K562 (cell line): ENCODE data around the gene CNOT6. TPM values are rescaled to one million over a fixed set of nuclear protein-coding genes. Genes with fewer than 3 reads are reported as not detected.

Source experiments
- ATF3 ChIP-seq, 2 experiments: fragments of 450-650 bp in 1 of 2; sonication (generic) in 1 of 2; formaldehyde crosslinking in 1 of 2; IDR thresholded peaks in 1 of 2; conservative IDR thresholded peaks in 1 of 2; 2 replicates each; pipeline versions ENCODE4 v1.6.1 to v1.8.1; 2016 to 2023; ENCODE audit warnings: mild to moderate bottlenecking in 2 of 2, moderate library complexity in 2 of 2, inconsistent platforms in 1 of 2, missing genetic modification reagents in 1 of 2
- CTCF ChIP-seq, 3 experiments: IDR thresholded peaks in 2 of 3; conservative IDR thresholded peaks in 1 of 3; 2 replicates each; pipeline ENCODE4 v1.5.1; 2011 to 2012; ENCODE audit warnings: low read length in 3 of 3, mild to moderate bottlenecking in 3 of 3, control low read depth in 2 of 3, improper control_type of control experiment in 1 of 3, inconsistent platforms in 1 of 3, low read depth in 1 of 3, mixed read lengths in 1 of 3, moderate library complexity in 1 of 3; ENCODE audit not compliant: insufficient read depth in 2 of 3
- ELK1 ChIP-seq: sonication (generic); formaldehyde crosslinking; IDR thresholded peaks from 2 replicates; pipeline ENCODE4 v1.8.1; 2022; ENCODE audit warnings: missing genetic modification reagents
- JUN ChIP-seq, 2 experiments: sonication (generic) in 1 of 2; formaldehyde crosslinking in 1 of 2; IDR thresholded peaks; 2 replicates each; pipeline versions ENCODE4 v1.6.1 to v1.8.0; 2012 to 2022; ENCODE audit warnings: borderline replicate concordance in 2 of 2, mild to moderate bottlenecking in 2 of 2, improper control_type of control experiment in 1 of 2, low read depth in 1 of 2, low read length in 1 of 2, missing genetic modification reagents in 1 of 2
- L3MBTL2 ChIP-seq: fragments of 450-650 bp; IDR thresholded peaks from 2 replicates; pipeline ENCODE4 v1.6.1; 2016; ENCODE audit warnings: mild to moderate bottlenecking, moderate library complexity
- MTF1 ChIP-seq: fragments of 250-450 bp; sonication (Bioruptor Pico); IDR thresholded peaks from 2 replicates; pipeline ENCODE4 v1.9.0; 2021; ENCODE audit warnings: moderate library complexity, mild to moderate bottlenecking, inconsistent platforms, borderline replicate concordance
- NRF1 ChIP-seq, 2 experiments: fragments of 450-650 bp; IDR thresholded peaks in 1 of 2; conservative IDR thresholded peaks in 1 of 2; 2 replicates each; pipeline ENCODE4 v1.6.1; 2014; ENCODE audit warnings: mild to moderate bottlenecking in 2 of 2
- SMC3 ChIP-seq: conservative IDR thresholded peaks from 2 replicates; pipeline ENCODE4 v1.6.1; 2011; ENCODE audit warnings: low read depth, low read length, improper control_type of control experiment; ENCODE audit not compliant: insufficient read depth
- polyA plus RNA-seq, 8 experiments: library from polyadenylated mRNA; depleted of rRNA in 4 of 8; stranded (reverse) in 5 of 8; unstranded in 3 of 8; fragments of >200 nt; fragmentation: Nextera tagmentation in 2 of 8; fragmentation: Illumina TruSeq in 1 of 8; extraction: Ambion mirVana in 2 of 8; extraction: Trizol in 1 of 8; gene quantifications; 2 replicates each; pipeline versions ENCODE4 v1.2.1 to v1.2.3, GENCODE V29; 2011 to 2014; ENCODE audit warnings: inconsistent platforms in 1 of 8, missing spikeins in 1 of 8
- total RNA-seq, 7 experiments: library from RNA; depleted of rRNA in 6 of 7; stranded (reverse); fragments of >200 nt in 6 of 7; fragmentation: Illumina TruSeq in 2 of 7; extraction: Trizol in 2 of 7; gene quantifications; 2 replicates each; pipeline versions ENCODE4 v1.2.1 to v1.2.3, GENCODE V29; 2011 to 2021; ENCODE audit warnings: low replicate concordance in 1 of 7
- TF ChIP-seq, protein P1 (sequence below): sonication (generic); formaldehyde crosslinking; IDR thresholded peaks from 2 replicates; pipeline ENCODE4 v1.8.0; 2023; ENCODE audit warnings: mild to moderate bottlenecking, missing genetic modification reagents
- TF ChIP-seq, protein P2 (sequence below): sonication (generic); formaldehyde crosslinking; IDR thresholded peaks from 2 replicates; pipeline ENCODE4 v1.8.0; 2022; ENCODE audit warnings: missing genetic modification reagents, mild to moderate bottlenecking, borderline replicate concordance
- TF ChIP-seq, protein P3 (sequence below), 3 experiments: fragments of 200-800 bp in 1 of 3; fragments of 250-450 bp in 1 of 3; fragments of 450-650 bp in 1 of 3; sonication (Bioruptor Pico) in 1 of 3; sonication (Bioruptor generic) in 1 of 3; formaldehyde crosslinking in 1 of 3; IDR thresholded peaks; 2 replicates each; pipeline versions ENCODE4 v1.6.1 to v1.8.0; 2016 to 2022; ENCODE audit warnings: mild to moderate bottlenecking in 2 of 3, missing genetic modification characterization in 2 of 3, missing compliant biosample characterization in 1 of 3, moderate library complexity in 1 of 3

Gene CNOT6
- total and polyA plus RNA-seq, 9 of the 15 experiments (the other 6 are each of a cell fraction or from before 2014, with no cell fraction given): 4.9 to 32.4 (median 14.0) TPM

- TF ChIP-seq MTF1 (no peak), SMC3 (peak; percentile 53; the same call in 1 of the 2 replicates), NRF1 (conservative IDR thresholded peaks at IDR 0.05 in 1 of 2, IDR thresholded peaks at IDR 0.05 in 1 of 2) (peak in 1 of 2 experiments; percentile 26; a peak in 1 of 4 replicates), ELK1 (no peak), L3MBTL2 (peak; percentile 67), CTCF (IDR thresholded peaks at IDR 0.05 in 2 of 3, conservative IDR thresholded peaks at IDR 0.05 in 1 of 3; ENCODE audit: insufficient read depth in 2 of 3, low read depth in 1 of 3, low read length in 3 of 3) (peak; percentile 80 to 87 (median 81)), ATF3 (IDR thresholded peaks at IDR 0.05) (peak; percentile 54; the same call in 1 of the 2 replicates), ATF3 (CRISPR knock-in tag; conservative IDR thresholded peaks at IDR 0.05) (no peak), JUN (IDR thresholded peaks at IDR 0.05; ENCODE audit: borderline replicate concordance, low read depth, low read length) (no peak), JUN (CRISPR knock-in tag; IDR thresholded peaks at IDR 0.05; ENCODE audit: borderline replicate concordance) (no peak)
- TF ChIP-seq, protein P1, sequence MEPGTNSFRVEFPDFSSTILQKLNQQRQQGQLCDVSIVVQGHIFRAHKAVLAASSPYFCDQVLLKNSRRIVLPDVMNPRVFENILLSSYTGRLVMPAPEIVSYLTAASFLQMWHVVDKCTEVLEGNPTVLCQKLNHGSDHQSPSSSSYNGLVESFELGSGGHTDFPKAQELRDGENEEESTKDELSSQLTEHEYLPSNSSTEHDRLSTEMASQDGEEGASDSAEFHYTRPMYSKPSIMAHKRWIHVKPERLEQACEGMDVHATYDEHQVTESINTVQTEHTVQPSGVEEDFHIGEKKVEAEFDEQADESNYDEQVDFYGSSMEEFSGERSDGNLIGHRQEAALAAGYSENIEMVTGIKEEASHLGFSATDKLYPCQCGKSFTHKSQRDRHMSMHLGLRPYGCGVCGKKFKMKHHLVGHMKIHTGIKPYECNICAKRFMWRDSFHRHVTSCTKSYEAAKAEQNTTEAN: no peak
- TF ChIP-seq, protein P2, sequence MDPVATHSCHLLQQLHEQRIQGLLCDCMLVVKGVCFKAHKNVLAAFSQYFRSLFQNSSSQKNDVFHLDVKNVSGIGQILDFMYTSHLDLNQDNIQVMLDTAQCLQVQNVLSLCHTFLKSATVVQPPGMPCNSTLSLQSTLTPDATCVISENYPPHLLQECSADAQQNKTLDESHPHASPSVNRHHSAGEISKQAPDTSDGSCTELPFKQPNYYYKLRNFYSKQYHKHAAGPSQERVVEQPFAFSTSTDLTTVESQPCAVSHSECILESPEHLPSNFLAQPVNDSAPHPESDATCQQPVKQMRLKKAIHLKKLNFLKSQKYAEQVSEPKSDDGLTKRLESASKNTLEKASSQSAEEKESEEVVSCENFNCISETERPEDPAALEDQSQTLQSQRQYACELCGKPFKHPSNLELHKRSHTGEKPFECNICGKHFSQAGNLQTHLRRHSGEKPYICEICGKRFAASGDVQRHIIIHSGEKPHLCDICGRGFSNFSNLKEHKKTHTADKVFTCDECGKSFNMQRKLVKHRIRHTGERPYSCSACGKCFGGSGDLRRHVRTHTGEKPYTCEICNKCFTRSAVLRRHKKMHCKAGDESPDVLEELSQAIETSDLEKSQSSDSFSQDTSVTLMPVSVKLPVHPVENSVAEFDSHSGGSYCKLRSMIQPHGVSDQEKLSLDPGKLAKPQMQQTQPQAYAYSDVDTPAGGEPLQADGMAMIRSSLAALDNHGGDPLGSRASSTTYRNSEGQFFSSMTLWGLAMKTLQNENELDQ (CRISPR knock-in tag): no peak
- TF ChIP-seq, protein P3, sequence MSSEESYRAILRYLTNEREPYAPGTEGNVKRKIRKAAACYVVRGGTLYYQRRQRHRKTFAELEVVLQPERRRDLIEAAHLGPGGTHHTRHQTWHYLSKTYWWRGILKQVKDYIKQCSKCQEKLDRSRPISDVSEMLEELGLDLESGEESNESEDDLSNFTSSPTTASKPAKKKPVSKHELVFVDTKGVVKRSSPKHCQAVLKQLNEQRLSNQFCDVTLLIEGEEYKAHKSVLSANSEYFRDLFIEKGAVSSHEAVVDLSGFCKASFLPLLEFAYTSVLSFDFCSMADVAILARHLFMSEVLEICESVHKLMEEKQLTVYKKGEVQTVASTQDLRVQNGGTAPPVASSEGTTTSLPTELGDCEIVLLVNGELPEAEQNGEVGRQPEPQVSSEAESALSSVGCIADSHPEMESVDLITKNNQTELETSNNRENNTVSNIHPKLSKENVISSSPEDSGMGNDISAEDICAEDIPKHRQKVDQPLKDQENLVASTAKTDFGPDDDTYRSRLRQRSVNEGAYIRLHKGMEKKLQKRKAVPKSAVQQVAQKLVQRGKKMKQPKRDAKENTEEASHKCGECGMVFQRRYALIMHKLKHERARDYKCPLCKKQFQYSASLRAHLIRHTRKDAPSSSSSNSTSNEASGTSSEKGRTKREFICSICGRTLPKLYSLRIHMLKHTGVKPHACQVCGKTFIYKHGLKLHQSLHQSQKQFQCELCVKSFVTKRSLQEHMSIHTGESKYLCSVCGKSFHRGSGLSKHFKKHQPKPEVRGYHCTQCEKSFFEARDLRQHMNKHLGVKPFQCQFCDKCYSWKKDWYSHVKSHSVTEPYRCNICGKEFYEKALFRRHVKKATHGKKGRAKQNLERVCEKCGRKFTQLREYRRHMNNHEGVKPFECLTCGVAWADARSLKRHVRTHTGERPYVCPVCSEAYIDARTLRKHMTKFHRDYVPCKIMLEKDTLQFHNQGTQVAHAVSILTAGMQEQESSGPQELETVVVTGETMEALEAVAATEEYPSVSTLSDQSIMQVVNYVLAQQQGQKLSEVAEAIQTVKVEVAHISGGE (CRISPR knock-in tag; IDR thresholded peaks at IDR 0.05): no peak
Observed at GRCh38 chr5:180611140-180611850, 117.1 kb downstream of the CNOT6 start (continued).
